IPS DF 6.9 (cell line): ENCODE measurements around the gene RPUSD2.

Experiments used
- DNase-seq: peaks from one replicate; pipeline ENCODE4 v3.0.0-alpha.2; 2013; ENCODE audit warnings: low read depth, low spot score
- H3K27ac ChIP-seq: one replicate; pipeline ENCODE4 v1.5.1; 2013; ENCODE audit warnings: low read length, control low read depth
- H3K27me3 ChIP-seq: 2 replicates; pipeline ENCODE4 v1.6.1; 2013; ENCODE audit warnings: mild to moderate bottlenecking, low read length; ENCODE audit not compliant: control insufficient read depth, insufficient read depth
- H3K36me3 ChIP-seq: 2 replicates; pipeline ENCODE4 v1.6.1; 2013; ENCODE audit warnings: low read length; ENCODE audit not compliant: control insufficient read depth, insufficient read depth
- H3K4me1 ChIP-seq: 2 replicates; pipeline ENCODE4 v1.6.1; 2013; ENCODE audit warnings: low read length; ENCODE audit not compliant: control insufficient read depth, insufficient read depth
- H3K4me3 ChIP-seq: 2 replicates; pipeline ENCODE4 v1.5.1; 2013; ENCODE audit warnings: mild to moderate bottlenecking, low read length
- H3K9me3 ChIP-seq: 2 replicates; pipeline ENCODE4 v1.6.1; 2013; ENCODE audit warnings: low read length, inconsistent platforms; ENCODE audit not compliant: control insufficient read depth, insufficient read depth
- WGBS: extraction: QIAGEN DNeasy Blood & Tissue Kit; methylation state at CpG from one replicate; pipeline ENCODE4 v1.1.7; 2013; ENCODE audit warnings: mixed read lengths, missing lambda C conversion rate; ENCODE audit not compliant: insufficient read length, insufficient coverage; 5-methylcytosine and 5-hydroxymethylcytosine counted together

Gene RPUSD2

DNA sequence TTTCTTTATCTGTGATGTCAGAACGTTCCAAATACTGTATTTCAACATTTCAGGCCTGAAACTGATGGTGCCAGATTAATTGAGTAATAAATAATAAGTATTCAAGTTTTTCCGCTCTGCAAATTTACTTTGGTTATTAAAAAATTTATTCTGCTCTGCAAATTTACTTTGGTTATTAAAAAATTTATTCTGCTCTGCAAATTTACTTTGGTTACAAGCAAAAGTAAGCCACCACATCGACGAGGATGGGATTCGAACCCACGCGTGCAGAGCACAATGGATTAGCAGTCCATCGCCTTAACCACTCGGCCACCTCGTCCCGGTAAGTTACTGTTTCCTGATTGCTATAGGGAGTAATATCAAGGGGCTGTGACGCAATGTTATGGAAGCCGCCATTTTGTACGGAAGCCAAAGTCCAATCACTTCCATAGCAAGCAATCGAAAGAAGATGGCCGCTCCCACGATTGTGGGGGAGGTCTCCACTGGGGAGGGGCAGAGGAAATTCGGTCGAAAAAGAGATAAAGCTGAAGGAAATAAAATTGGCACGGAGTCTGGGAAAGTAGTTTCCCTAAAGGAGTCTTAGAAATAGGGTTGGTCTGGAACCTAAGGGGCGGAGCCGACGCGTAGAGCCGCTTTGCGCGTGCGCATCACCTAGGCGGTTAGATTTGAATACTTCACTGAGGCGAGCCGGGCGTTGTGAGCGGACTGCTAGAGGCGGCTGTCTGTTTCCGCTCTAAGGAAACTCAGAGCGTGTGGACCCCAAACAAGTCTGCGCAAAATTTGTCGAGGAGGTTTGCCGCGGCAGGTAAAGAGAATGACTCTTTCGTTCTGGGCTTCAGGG, 24.7 kb downstream of the RPUSD2 start, which contains the start of gene KNL1:
TSS of gene KNL1 (plus strand) at position 662 of the 841 bp plus-strand sequence. CDS start 8,683 bp downstream, outside the sequence.
- peak within 1 kb of the TSS; percentile 91 for H3K4me3 ChIP-seq
- no peaks in the 10 kb centered on the region for H3K27me3 ChIP-seq
- H3K9me3 ChIP-seq, result no peaks in the 10 kb centered on the region
- H3K27ac ChIP-seq, result no peak within 1 kb of the TSS
- WGBS, result no CpG with 5 or more reads among the region's 41 CpGs
- H3K36me3 ChIP-seq, result no peaks in the 10 kb centered on the region
- H3K4me1 ChIP-seq, result no peaks in the 10 kb centered on the region; the same call in 1 of the 2 replicates
- DNase-seq, result no peak

DNA sequence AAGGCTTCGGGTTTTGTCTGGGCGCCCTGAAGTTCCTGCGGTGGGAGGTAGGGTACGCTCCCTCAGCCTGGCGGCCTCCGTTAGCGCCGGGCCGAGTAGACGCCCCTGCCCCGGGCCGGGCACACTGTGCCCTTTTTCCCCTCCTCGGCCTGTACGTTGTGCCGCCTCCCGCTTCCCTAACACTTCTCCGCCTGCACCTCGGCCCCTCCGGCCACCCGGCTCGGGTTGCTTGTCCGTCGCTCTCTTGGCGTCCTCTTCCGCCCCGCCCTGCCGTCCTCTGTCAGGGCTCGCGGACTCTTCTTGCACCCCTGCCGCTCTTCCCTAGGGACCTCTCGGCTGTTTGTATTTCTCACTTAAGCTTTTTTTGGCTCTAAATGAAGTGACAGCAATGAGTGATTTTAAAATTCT, 25.3 kb downstream of the RPUSD2 start:
- peak overlapping the region; percentile 91 for H3K4me3 ChIP-seq
- H3K27me3 ChIP-seq, result no peaks in the 10 kb centered on the region
- H3K9me3 ChIP-seq, result no peaks in the 10 kb centered on the region
- WGBS, result no CpG with 5 or more reads among the region's 31 CpGs
- DNase-seq, result peak; percentile 11
- H3K27ac ChIP-seq, result no peak overlapping the region
- H3K4me1 ChIP-seq, result no peaks in the 10 kb centered on the region; the same call in 1 of the 2 replicates
- no peaks in the 10 kb centered on the region for H3K36me3 ChIP-seq

DNA sequence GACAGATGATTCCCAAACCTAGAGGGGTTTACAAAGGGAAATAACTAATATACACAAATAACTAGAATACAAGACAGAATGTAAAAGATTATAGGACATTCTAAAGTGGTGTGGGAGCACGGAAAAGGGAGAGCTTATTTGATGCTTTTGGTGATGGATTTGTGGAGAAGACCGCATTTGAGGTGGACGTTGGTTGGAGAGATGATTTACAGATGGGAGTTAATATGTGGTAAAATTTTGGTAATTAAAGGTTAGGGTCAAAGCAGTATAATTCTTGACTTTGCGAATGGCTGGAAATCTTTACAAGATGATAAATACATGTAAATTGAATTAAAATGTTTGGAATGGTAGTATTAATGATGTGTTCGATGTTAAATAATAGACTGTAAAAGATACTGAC, 26.1 kb downstream of the RPUSD2 start:
- Histone ChIP-seq H3K4me1 (no peaks in the 10 kb centered on the region; the same call in 1 of the 2 replicates), H3K27ac (no peak overlapping the region), H3K4me3 (peak overlapping the region; percentile 91; the same call in 1 of the 2 replicates), H3K27me3 (no peaks in the 10 kb centered on the region), H3K9me3 (no peaks in the 10 kb centered on the region), H3K36me3 (no peaks in the 10 kb centered on the region)
- no peak for DNase-seq
- 100% methylated on average over 4 of the region's 5 CpGs for WGBS

DNA sequence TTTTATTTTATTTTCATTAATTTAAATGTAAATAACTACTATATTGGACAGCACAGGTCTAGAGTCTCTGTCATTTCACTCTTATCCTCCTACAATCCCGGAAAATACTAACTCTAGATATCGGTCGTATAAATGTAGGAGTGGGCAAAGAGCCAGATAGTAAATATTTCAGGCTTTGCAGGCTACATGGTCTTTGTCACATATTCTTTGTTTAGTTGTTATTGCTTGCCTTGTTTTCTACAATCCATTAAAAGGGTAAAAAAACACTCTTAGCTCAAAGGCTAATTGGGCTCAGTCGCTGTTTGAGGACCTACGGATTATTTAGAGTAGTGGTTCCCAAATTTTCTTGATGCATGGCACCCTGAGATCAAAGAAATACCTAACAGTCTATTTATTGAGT, 26.7 kb downstream of the RPUSD2 start:
- WGBS, result no CpG with 5 or more reads among the region's 5 CpGs
- no peak overlapping the region for H3K27ac ChIP-seq
- H3K9me3 ChIP-seq, result no peaks in the 10 kb centered on the region
- no peak for DNase-seq
- no peaks in the 10 kb centered on the region; the same call in 1 of the 2 replicates for H3K4me1 ChIP-seq
- H3K4me3 ChIP-seq, result no peak overlapping the region
- H3K27me3 ChIP-seq, result no peaks in the 10 kb centered on the region
- no peaks in the 10 kb centered on the region for H3K36me3 ChIP-seq

DNA sequence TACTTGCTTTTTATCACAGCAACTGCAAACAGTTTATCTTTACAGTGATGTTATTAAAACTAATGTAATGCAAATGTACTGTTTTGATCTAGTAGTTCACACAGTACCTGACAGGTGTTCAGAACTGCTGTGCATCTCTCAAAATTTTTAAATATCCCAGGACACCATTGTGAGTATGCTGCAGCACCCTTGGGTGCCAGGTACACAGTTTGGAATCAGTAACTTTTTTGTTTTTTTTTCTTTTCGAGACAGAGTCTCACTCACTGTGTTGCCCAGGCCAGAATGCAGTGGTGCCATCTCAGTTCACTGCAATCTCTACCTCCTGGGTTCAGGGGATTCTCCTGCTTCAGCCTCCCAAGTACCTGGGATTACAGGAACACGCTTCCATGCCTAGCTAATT, 27.9 kb downstream of the RPUSD2 start:
- Histone ChIP-seq H3K4me1 (no peaks in the 10 kb centered on the region), H3K4me3 (no peak overlapping the region), H3K9me3 (no peaks in the 10 kb centered on the region), H3K27me3 (no peaks in the 10 kb centered on the region), H3K36me3 (no peaks in the 10 kb centered on the region), H3K27ac (no peak overlapping the region)
- no peak for DNase-seq
- WGBS, result no CpG with 5 or more reads among the region's 2 CpGs

DNA sequence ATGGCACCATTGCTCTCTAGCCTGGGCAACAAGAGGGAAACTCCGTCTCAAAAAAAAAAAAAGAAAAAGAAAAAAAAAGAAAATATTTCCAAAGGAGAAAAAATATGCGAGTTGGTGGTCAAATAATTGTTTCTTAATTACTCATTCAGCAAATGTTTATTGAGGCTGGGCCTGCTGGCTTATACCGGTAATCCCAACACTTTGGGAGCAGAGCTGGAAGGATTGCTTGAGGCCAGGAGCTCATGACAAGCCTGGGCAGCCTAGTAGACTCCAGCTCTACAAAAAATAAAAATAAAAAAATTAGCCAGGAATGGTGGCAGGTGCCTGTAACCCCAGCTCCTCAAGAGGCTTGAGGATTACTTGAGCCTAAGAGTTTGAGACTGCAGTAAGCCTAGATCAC, 29.0 kb downstream of the RPUSD2 start:
- no peak overlapping the region for H3K4me3 ChIP-seq
- no peaks in the 10 kb centered on the region for H3K4me1 ChIP-seq
- H3K27me3 ChIP-seq, result no peaks in the 10 kb centered on the region
- no CpG with 5 or more reads among the region's 3 CpGs for WGBS
- DNase-seq, result no peak
- H3K9me3 ChIP-seq, result no peaks in the 10 kb centered on the region
- no peak overlapping the region for H3K27ac ChIP-seq
- no peaks in the 10 kb centered on the region for H3K36me3 ChIP-seq

DNA sequence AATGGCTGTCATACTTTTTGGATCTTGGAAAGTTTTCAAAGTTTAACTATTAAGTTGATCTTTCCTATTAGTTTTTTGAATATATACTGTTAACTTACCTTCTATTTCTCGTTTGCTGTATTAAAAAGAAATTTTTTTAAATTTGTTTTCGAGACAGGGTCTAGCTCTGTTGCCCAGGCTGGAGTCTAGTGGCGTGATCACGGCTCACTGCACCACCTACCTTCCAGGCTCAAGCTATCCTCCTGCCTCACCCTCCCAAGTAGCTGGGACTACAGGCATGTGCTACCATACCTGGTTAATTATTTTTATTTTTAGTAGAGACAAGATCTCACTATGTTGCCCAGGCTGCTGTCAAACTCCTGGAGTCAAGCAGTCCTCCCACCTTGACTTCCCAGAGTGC, 29.6 kb downstream of the RPUSD2 start:
- Histone ChIP-seq H3K27me3 (no peaks in the 10 kb centered on the region), H3K27ac (no peak overlapping the region), H3K4me1 (no peaks in the 10 kb centered on the region), H3K9me3 (no peaks in the 10 kb centered on the region), H3K36me3 (no peaks in the 10 kb centered on the region), H3K4me3 (no peak overlapping the region)
- WGBS, result no CpG with 5 or more reads among the region's 4 CpGs
- DNase-seq, result no peak

DNA sequence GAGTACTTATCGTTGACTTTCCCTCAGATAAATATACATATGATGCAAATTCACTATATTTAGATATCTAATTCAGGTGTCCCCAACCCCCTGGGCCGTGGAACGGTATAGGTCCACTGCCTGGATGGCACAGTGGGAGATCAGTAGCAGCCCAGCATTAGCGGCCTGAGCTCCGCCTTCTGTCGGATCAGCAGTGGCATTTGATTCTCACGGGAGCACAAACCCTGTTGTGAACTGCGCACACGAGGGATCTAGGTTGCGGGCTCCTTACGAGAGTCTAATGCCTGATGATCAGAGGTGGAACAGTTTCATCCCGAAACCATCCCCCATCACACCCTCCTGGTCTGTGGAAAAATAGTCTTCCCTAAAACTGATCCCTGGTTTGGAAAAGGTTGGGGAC, 31.9 kb downstream of the RPUSD2 start:
- Histone ChIP-seq H3K36me3 (no peaks in the 10 kb centered on the region), H3K27me3 (no peaks in the 10 kb centered on the region), H3K4me3 (no peak overlapping the region), H3K27ac (no peak overlapping the region), H3K4me1 (no peaks in the 10 kb centered on the region), H3K9me3 (no peaks in the 10 kb centered on the region)
- no peak for DNase-seq
- no CpG with 5 or more reads among the region's 12 CpGs for WGBS

DNA sequence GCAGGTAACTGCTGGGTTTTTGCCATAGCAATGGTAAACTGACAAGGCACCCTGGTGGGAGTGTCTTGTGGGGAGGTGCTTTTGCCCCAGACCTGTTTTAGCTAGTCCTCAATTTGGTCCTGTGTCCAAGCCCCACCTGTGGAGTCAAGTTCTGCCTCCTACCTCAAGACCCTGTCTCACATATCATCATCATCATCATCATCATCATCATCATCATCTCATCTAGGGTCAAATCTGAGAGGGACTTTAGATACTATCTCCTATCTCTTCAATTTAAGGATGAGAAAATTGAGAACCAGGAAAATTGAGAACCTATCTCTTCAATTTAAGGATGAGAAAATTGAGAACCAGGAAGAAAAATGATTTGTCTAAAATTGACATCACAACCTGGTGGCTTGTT, 34.8 kb downstream of the RPUSD2 start:
- no peaks in the 10 kb centered on the region for H3K9me3 ChIP-seq
- H3K27ac ChIP-seq, result no peak overlapping the region
- H3K4me3 ChIP-seq, result no peak overlapping the region
- no peaks in the 10 kb centered on the region for H3K4me1 ChIP-seq
- no peaks in the 10 kb centered on the region for H3K27me3 ChIP-seq
- H3K36me3 ChIP-seq, result no peaks in the 10 kb centered on the region
- DNase-seq, result no peak

DNA sequence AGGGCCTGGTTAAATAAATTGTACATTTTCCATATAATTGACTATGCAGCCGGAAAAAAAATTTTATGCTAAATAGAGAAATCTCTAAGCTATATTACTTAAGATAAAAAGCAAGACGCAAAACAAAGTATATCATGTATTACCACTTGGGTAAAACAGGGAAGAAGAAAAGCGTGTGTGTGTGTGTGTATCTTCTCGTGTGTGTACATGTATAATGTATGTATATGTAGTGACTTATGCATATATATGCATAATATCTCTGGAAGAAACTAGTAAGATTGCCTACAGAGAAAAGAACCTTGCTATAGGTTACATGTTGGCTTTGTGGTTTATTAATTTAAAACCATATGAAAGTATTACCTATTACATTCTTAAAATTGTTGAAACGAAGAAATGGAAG, 44.0 kb downstream of the RPUSD2 start:
- no peak overlapping the region for H3K27ac ChIP-seq
- DNase-seq, result no peak
- WGBS, result no CpG with 5 or more reads among the region's 5 CpGs

DNA sequence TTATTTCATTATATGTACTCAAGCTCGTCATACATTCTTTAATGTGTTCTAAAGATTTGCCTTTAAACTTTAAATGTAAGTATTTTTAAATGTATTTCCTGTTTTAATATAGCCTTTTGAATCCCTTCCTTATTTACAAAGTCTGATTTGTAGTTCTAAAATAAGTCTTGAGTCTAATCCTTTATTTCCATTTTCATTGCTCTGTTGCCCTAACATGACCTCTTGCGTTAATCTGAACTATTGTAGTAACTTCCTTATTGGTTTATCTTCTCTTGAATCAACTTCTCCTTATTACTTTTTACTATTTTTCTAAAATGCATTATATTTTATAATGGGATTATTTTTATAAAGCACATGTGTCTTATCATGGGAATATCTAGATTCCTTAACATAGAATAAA, 48.9 kb downstream of the RPUSD2 start:
- H3K27me3 ChIP-seq, result no peaks in the 10 kb centered on the region
- H3K4me1 ChIP-seq, result no peaks in the 10 kb centered on the region
- no peak for DNase-seq
- no peaks in the 10 kb centered on the region for H3K36me3 ChIP-seq
- H3K27ac ChIP-seq, result no peak overlapping the region
- H3K4me3 ChIP-seq, result no peak overlapping the region
- WGBS, result no CpG with 5 or more reads among the region's 2 CpGs
- H3K9me3 ChIP-seq, result no peaks in the 10 kb centered on the region

More for the DNA sequence above, 44.0 kb downstream of the RPUSD2 start:
- no peaks in the 10 kb centered on the region for H3K9me3 ChIP-seq
- no peaks in the 10 kb centered on the region for H3K27me3 ChIP-seq
- H3K4me3 ChIP-seq, result no peak overlapping the region
- no peaks in the 10 kb centered on the region for H3K36me3 ChIP-seq
- no peaks in the 10 kb centered on the region for H3K4me1 ChIP-seq
